OCI-LY3 (cell line): ENCODE data around the gene MYO1E.

Experiments used
- H2AFZ ChIP-seq: fragments of 200-600, 300-600 bp; shearing (Covaris generic); 2 replicates; pipeline ENCODE4 v1.6.0; 2014; ENCODE audit warnings: antibody characterized with exemption, low read depth, low read length
- H3K27ac ChIP-seq: fragments of 200-600, 300-600 bp; sonication (generic); 2 replicates; pipeline ENCODE4 v1.5.1; 2014; ENCODE audit warnings: mild to moderate bottlenecking, low read length, moderate library complexity, mixed read lengths
- H3K27me3 ChIP-seq: fragments of 200-600, 300-600 bp; sonication (generic); 2 replicates; pipeline ENCODE4 v1.6.1; 2014; ENCODE audit warnings: low read depth, low read length, mixed read lengths
- H3K36me3 ChIP-seq: fragments of 200-600, 300-600 bp; sonication (generic); replicated peaks from 2 replicates; pipeline ENCODE3; 2014; ENCODE audit warnings: low read depth, low read length, mixed read lengths
- H3K4me1 ChIP-seq: fragments of 300-600, 200-600 bp; sonication (generic); 2 replicates; pipeline ENCODE4 v1.6.1; 2014; ENCODE audit warnings: low read length, mixed read lengths
- H3K4me2 ChIP-seq: fragments of 200-600, 300-600 bp; sonication (generic); 2 replicates; pipeline ENCODE4 v1.6.1; 2014; ENCODE audit warnings: low read length, mixed read lengths
- H3K4me3 ChIP-seq: fragments of 300-600, 200-600 bp; sonication (generic); 2 replicates; pipeline ENCODE4 v1.5.1; 2014; ENCODE audit warnings: antibody characterized with exemption, mild to moderate bottlenecking, low read length, moderate library complexity
- H3K79me2 ChIP-seq: fragments of 300-600, 200-600 bp; shearing (Covaris generic); 2 replicates; pipeline ENCODE4 v1.6.1; 2014; ENCODE audit warnings: mild to moderate bottlenecking, low read length, mixed read lengths
- H3K9ac ChIP-seq: fragments of 300-600, 200-600 bp; shearing (Covaris generic); 2 replicates; pipeline ENCODE4 v1.6.0; 2014; ENCODE audit warnings: mild to moderate bottlenecking, low read length, moderate library complexity
- H3K9me3 ChIP-seq: fragments of 200-600, 300-600 bp; shearing (Covaris generic); 2 replicates; pipeline ENCODE4 v1.6.1; 2014; ENCODE audit warnings: low read length, mixed read lengths; ENCODE audit not compliant: insufficient read depth
- H4K20me1 ChIP-seq: fragments of 200-600, 300-600 bp; sonication (generic); 2 replicates; pipeline ENCODE4 v1.6.1; 2016; ENCODE audit warnings: low read length, mixed read lengths; ENCODE audit not compliant: insufficient read depth
- CTCF ChIP-seq: fragments of 200-600, 300-600 bp; sonication (generic); IDR thresholded peaks from 2 replicates; pipeline ENCODE4 v1.5.1; 2014; ENCODE audit warnings: antibody characterized with exemption, low read length, low read depth
- EZH2phosphoT487 ChIP-seq: fragments of 200-600 bp; shearing (Covaris generic); IDR thresholded peaks from 2 replicates; pipeline ENCODE4 v1.6.1; 2018; ENCODE audit warnings: antibody characterized with exemption, mixed run types, low read depth

MYO1E gene

GRCh38 chr15:59155431-59155830, 217.2 kb downstream of the MYO1E start:
- no peak overlapping the region for H3K4me2 ChIP-seq
- H3K27me3 ChIP-seq: no peaks in the 10 kb centered on the region
- H4K20me1 ChIP-seq: no peaks in the 10 kb centered on the region
- H2AFZ ChIP-seq: no peak overlapping the region
- TF ChIP-seq EZH2phosphoT487: no peak
- TF ChIP-seq CTCF: no peak
- peaks cover 7% of the 10 kb centered on the region for H3K36me3 ChIP-seq
- no peaks in the 10 kb centered on the region for H3K9me3 ChIP-seq
- H3K4me1 ChIP-seq: no peaks in the 10 kb centered on the region
- H3K27ac ChIP-seq: no peak overlapping the region
- H3K79me2 ChIP-seq: no peaks in the 10 kb centered on the region
- no peak overlapping the region for H3K4me3 ChIP-seq
- no peak overlapping the region for H3K9ac ChIP-seq

GRCh38 chr15:59154243-59154642, 218.4 kb downstream of the MYO1E start:
- TF ChIP-seq CTCF (no peak), EZH2phosphoT487 (no peak)
- Histone ChIP-seq H3K36me3 (peaks cover 11% of the 10 kb centered on the region), H3K9me3 (no peaks in the 10 kb centered on the region), H3K4me1 (no peaks in the 10 kb centered on the region), H3K4me2 (no peak overlapping the region), H3K27me3 (no peaks in the 10 kb centered on the region), H3K27ac (no peak overlapping the region), H3K79me2 (no peaks in the 10 kb centered on the region), H3K4me3 (no peak overlapping the region), H3K9ac (no peak overlapping the region), H2AFZ (no peak overlapping the region), H4K20me1 (no peaks in the 10 kb centered on the region)

GRCh38 chr15:59153466-59153865, 219.2 kb downstream of the MYO1E start:
- Histone ChIP-seq H3K79me2 (no peaks in the 10 kb centered on the region), H3K9ac (no peak overlapping the region), H3K4me3 (no peak overlapping the region), H3K27ac (no peak overlapping the region), H3K4me2 (no peak overlapping the region), H3K36me3 (peaks cover 11% of the 10 kb centered on the region), H3K9me3 (no peaks in the 10 kb centered on the region), H4K20me1 (no peaks in the 10 kb centered on the region), H2AFZ (no peak overlapping the region), H3K4me1 (no peaks in the 10 kb centered on the region), H3K27me3 (no peaks in the 10 kb centered on the region)
- no peak for TF ChIP-seq EZH2phosphoT487
- TF ChIP-seq CTCF: no peak

- Histone ChIP-seq H3K9me3 (no peaks in the 10 kb centered on the region), H2AFZ (no peak overlapping the region), H3K9ac (no peak overlapping the region), H3K36me3 (peaks cover 11% of the 10 kb centered on the region), H3K4me2 (no peak overlapping the region), H3K4me1 (no peaks in the 10 kb centered on the region), H3K79me2 (no peaks in the 10 kb centered on the region), H4K20me1 (no peaks in the 10 kb centered on the region), H3K27ac (no peak overlapping the region), H3K4me3 (no peak overlapping the region), H3K27me3 (no peaks in the 10 kb centered on the region)
- TF ChIP-seq CTCF (no peak), EZH2phosphoT487 (no peak)
Observed at GRCh38 chr15:59152694-59153450, 219.8 kb downstream of the MYO1E start.
